GM21390 (cell line): Measurements from ENCODE around the gene CLPX.
"Not testable (repeated sequence)": the region's sequence is repeated elsewhere in the genome, so short reads cannot be mapped to it uniquely, and the experiment has no call there.

Source experiments
- ATAC-seq: cut with Tn5 transposase; IDR thresholded peaks from one replicate; pipeline ENCODE4 v1.9.1; 2021; ENCODE audit not compliant: unreplicated experiment

Gene CLPX

DNA sequence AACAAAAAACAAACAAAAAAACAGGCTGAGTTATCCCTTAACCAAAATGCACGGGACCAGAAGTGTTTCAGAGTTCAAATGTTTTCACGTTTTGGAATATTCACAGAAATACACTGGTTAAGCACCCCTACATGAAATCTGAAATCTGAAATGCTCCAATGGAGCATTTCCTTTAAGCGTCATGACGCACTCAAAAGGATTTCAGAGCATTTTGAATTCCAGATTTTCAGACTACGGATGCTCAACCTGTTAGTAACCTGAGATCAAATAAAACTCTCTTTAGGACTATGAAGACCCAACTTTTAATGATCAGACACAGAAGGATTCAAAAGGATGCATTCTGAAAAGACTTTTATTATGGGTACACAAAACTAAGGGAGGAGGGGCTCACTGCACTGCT lies 9.6 kb downstream of the CLPX start:
- no peak for ATAC-seq

DNA sequence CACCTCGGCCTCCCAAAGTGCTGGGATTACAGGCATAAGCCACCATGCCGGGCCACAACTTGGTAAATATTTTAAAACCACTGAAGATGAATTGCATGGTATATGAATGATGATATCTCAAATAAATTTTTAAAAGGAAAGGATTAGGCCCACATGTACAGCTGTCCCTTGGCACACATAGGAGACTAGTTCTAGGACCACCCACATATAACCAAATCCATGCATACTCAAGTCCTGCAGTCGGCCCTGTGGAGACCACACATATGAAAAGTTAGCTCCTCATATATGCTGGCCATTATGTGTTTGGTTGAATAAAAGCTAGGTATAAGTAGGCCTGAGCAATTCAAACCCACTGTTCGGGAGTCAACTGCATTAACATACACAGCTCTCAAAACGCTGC lies 10.6 kb downstream of the CLPX start:
- ATAC-seq = no peak

DNA sequence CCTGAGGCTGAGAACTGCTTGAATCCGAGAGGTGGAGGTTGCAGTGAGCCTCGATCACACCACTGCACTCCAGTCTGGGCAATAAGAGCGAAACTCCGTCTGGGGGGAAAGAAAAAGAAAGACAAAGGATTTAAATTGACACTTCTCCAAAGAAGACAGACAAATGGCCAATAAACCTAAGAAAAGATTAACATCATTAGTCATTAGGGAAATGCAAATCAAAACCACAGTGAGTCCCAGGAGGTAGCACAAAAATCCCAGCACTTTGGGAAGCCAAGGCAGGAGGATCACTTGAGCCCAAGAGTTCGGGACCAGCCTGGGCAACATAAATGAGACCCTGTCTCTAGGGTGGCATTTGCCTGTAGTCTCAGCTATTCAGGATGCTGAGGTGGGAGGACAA lies 12.6 kb downstream of the CLPX start:
- ATAC-seq = no peak

DNA sequence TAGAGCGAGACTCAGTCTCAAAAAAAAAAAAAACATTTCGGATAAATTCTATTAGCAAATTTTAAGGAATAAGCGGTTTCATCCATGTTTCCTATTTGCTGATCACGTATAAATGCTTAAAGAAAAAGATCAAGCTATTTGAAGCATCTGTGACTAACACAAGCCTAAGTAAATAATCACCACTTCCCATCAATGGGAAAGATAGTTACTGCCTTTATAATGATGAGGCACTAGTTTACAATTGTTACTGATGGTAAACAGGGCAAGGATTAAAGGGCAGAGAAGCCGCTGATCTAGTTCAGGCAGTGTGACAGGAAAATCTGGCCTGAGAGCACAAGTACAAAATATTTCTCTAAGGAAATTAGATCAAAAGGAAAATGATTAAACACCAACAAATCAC lies 13.7 kb downstream of the CLPX start:
- no peak for ATAC-seq

DNA sequence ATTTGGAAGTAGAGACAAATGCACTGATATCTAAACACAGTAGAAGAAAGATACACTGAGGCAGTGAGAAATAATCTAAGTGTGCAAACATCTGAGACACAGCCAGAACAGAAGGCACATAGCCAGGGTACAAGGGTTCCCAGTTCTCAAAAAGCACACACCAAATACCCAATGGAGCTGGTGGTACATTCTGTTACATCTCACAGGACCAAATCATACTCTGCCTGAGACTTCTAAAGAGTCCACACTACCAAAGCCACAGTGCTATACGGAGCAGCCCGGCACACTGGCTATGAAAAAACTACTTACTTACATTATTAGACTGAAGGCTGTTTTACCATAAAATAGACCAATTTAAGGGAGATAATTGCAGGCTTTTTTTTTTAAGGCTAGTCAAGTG lies 19.3 kb downstream of the CLPX start:
- no peak for ATAC-seq

DNA sequence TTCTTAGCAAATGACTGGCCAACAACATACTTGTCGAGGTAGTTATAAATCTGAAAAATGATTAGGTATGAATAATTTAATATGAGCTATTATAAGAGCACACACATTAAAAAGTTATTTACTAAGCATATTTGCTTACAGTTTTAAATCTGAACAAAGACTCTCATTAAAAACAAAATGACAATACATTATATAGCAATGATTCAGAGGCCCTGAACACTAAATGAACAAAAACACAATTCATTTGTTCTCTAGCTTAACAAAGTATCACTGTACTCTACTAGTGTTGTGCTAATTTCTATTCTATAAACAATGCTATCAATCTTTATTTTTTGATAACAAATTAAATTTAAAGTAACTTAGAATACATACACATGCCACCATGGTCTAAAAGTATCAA lies 21.0 kb downstream of the CLPX start:
- ATAC-seq = no peak

DNA sequence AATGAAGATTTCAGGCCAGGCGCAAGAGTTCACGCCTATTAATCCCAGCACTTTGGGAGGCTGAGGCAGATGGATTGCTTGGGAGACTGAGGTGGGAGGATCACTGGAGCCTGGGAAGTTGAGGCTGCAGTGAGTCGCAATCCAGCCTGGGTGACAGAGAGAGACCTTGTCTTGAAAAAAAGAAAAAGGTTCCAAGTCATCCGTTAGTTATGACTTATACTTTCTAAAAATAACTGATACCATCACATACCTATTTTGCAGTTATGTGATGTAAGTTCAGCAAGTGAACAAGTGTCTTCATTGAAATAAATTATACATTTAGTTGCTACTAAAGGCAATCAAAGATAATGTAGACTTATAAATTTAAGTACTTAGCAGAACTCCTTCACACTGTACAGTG lies 22.1 kb downstream of the CLPX start:
- no peak for ATAC-seq

DNA sequence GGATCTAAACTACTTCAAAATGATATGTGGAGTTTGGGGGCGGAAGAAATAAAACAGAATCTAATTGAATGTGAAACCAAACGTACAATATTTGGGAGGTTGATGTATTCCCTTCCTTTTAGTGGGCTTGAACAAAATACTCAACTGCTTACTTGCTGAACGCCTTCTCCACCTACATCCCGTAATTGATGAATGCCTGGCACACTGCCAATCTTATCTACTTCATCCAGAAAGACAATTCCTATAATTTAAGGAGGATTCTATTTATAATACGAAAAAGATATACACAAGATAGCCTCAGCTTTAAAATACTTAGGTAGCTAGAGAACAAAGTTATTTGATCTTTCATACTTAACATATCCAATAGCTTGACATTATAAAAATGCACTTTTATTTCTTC lies 28.4 kb downstream of the CLPX start:
- no peak for ATAC-seq

DNA sequence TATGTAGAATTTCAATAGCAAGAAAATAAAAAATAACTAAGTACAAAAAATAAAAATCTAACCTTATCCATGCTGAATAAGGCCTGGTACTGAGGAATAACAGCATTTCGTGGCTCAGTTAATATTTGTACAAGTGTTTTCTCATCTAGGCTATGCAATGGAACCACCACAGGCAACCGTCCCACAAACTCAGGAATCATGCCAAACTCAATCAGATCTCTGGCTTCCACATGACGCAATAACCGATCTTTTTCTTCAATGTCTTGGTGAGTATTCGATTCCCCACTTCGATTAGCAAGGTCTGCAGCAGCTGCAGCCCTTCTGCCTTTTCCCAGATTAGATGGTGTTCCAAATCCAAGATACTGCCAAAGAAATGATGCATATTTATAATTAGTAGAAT lies 30.4 kb downstream of the CLPX start:
- no peak for ATAC-seq

DNA sequence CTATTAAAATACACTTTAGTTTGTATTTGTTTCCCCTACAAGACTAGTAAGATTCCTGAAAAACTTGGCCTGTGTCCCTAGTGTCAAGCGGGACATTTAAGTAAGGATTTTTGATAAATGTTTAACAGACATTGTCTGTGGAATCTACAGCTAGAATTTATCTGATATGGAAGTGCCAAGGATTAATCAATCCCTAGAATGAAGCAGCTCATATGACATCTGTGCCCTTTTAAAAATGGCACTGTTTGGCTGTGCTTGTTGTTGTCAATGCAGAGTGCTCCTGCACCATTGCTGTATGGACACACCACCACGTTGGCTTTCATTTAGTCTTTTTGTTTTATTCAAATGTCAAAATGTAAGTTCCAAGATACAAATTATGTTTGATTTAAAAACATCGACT lies 37.2 kb downstream of the CLPX start:
- no peak for ATAC-seq

DNA sequence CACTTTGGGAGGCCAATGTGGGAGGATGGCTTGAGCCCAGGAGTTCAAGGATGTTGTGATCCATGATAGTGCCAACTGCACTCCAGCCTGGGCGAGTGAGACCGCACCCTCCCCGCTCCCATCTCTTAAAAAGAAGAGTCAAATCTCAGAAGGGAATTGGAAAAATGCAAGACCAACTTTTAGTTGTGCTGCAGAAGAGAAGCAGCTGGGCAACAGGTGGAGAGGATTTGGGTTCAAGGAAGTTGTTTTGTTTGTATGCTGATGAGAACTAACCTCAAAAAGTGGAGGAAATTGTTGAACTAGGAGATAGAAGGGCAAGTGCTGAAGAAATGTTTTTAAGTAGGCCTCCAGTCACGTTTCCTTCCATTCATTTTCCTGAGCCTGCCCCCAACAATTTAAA lies 38.7 kb downstream of the CLPX start:
- ATAC-seq = no peak

DNA sequence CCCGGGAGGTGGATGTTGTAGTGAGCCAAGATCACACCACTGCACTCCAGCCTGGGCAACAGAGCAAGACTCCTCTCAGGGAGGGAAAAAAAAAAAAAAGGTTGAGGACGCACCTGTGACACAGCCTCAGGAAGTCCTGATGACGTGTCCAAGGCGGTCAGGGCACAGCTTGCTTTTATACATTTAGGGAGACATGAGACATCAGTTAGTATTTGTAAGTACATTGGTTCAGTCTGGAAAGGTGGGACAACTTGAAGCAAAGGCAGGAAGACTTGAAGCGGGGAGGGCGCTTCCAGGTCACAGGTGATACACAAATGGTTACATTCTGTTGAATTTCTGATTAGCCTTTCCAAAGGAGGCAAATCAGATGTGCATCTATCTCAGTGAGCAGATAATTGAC lies 46.5 kb downstream of the CLPX start:
- ATAC-seq = not testable (repeated sequence)

DNA sequence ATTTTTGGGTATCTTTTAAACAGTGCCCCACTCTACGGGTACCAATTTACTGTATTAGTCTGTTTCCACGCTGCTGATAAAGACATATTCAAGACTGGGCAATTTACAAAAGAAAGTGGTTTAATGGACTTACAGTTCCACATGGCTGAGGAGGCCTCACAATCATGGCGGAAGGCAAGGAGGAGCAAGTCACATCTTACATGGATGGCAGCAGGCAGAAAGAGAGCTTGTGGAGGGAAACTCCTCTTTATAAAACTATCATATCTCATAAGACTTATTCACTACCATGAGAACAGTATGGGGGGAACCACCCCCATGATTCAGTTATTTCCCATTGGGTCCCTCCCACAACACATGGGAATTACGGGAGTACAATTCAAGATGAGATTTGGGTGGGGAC lies 47.2 kb downstream of the CLPX start:
- ATAC-seq = not testable (repeated sequence)

DNA sequence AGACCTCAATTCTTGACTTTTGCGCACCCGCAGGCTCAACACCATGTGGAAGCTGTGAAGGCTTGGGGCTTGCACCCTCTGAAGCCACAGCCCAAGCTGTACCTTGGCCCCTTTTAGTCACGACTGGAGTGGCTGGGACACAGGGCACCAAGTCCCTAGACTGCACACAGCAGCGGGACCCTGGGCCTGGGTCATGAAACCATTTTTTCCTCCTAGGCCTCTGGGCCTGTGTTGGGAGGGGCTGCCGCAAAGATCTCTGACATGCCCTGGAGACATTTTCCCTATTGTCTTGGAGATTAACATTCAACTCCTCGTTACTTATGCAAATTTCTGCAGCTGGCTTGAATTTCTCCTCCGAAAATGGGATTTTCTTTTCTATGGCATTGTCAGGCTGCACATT lies 48.1 kb downstream of the CLPX start:
- ATAC-seq = not testable (repeated sequence)

DNA sequence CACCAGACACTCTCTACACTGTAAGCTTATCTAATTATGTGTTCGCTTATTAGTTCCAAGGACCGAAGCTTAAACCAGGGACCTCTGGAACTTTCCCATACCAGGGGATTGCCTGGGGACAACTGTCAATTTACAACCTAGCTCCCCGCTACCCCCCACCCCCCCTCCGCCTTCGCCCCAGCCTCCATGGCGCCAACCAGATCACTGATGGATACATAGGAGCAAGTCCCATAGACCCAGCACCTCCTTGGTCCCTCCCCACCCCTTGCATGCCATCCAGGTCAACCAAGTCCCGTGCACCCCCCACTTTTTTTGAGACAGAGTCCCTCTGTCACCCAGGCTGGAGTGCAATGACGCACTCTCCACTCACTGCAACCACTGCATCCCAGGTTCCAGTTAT lies 50.6 kb downstream of the CLPX start:
- ATAC-seq = no peak

DNA sequence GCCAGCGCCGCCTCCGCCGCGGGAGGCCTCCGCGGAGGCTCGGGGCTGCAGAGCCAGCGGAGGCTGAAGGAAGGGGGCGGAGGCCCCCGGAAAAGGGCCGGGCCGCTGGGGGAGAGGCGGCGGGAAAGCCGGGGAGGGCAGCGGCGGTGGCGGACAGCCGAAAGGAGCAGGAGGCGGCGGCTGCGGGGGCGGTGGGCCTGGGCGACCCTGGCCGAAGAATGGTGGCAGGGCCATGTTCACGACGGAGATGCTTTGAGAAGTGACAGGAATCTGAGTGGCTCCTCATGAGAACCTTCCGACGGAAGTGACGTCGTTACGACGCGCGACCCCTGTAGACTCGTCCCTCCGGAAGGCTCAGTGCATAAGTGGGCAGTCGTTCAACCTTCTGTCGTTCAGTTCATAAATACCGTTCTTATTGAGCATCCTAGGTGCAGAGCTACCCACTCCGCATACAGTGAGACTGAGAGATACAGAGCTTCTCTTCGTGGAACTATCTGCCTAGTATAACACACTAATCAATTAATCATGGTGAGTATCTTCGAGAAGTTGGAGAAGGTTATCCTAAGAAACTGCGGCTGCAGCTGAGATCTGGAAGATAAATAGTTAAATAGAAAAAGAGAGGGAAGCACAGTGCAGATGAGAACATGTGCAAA lies 51.5 kb downstream of the CLPX start, which contains the start of gene PDCD7:
PDCD7 (minus strand) TSS at position 261 of the 653 bp plus-strand sequence; CDS start at position 234, 27 bp downstream.
- peak; percentile 87 for ATAC-seq

DNA sequence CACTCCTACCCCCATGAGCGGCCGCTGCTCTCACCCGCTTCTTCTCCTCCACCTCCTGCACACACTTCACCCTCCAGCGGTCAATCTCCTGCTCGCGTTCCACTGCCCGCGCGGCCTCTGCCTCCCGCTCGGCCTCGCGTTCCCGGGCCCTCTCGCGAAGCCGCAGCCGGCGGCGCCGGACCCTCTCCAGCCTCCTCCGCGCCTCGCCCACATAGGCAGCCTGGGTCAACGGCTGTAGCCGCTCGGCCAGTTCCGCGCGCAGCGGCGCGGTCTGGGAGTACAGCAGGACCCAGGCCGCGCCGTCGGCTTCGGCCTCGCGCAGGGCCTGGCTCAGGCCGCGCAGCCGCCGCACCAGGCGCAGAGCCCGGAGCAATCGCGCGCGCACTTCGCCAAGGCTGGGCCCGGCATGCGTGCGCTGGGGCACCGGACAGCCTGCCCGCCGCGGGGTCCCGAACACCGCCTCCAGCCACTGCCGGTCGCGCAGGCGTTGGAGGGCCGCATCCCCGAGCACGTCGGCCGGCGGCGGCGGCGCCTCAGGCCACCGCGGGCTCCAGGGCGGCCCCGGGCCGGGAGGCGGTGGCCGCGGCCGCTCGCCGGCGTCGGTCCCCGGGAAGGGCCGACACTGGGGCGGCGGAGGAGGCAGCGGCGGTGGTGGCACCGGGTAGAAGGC lies 52.1 kb downstream of the CLPX start:
- ATAC-seq = peak; percentile 45

DNA sequence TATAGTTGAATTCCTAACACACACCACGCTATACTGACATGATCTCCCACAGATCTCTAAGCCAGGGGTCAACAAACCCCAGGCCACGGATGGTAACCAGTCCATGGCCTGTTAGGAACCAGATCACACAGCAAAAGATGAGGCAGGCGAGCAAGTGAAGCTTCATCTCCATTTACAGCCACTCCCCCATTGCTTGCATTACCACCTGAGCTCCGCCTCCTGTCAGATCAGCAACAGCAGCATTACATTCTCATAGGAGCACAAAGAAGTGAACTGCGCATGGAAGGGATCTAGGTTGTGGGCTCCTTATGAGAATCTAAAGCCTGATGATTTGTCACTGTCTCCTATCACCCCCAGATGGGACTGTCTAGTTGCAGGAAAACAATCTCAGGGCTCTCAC lies 54.2 kb downstream of the CLPX start:
- ATAC-seq = no peak

DNA sequence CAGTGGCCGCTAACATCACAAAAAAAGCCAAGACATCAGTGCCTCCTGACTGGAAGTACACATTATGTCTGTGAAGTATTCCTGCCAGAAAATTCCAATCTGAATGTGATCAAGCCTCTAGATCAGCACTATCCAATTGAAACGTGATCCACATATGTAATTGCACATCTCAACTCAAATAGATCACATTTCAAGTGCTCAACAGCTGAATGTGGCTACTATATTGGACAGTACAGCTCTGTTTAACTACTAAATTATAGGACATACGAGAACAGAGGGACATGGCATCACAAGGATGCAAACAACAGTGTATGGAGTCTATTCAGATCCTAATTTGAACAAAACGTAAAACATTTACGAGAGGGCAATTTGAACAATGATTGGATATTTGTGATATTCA lies 69.6 kb downstream of the CLPX start:
- no peak for ATAC-seq

DNA sequence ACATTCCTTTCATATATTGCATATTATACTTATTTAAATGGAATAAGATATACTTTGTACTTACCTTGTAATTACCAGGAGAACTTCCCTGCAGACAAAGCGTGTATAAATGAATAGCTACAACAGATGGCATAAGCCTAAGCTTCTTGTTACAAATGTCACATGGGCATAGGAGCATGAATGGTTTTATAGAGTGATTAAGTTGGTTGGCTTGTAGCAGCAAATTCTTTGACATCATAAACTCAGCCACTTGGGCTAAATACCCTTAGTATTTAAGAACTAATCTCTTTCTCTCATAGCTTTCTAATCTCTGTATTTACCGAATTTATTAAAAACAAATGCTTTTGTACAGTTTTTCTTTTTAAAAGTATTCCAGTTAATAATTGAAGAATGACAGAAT lies 70.1 kb downstream of the CLPX start, which contains the start of gene UBAP1L:
UBAP1L (minus strand) TSS at position 115 of the 400 bp plus-strand sequence. CDS start 8,985 bp downstream, outside the sequence.
- ATAC-seq = no peak

DNA sequence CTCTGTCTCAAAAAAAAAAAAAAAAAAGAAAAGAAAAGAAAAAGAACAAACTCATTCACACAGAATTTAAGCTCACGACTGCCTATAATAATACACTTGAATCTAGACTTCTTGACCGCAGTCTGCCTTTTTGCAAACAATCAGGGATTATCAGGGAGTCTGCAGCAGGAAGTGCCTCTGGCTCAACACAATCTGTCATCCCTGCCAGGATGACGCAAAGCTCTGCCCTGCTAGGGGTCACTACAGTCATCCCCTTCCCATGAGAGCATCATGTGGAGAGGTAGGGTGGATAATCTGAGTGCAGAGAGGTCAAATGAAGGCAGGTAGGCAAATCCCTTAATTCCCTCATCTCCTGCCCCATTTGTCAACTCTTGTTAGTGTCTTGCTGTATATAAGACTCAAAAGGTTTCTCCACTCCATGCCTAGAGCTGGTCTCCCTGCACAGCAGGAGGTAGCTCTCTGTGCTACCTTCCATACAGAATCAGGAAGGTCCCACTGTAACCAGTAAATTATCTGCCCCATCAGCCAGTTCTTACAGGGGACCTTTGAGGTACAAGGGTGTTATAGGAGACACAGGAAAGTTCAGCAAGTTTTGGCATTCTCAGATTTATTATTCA lies 74.4 kb downstream of the CLPX start:
- no peak for ATAC-seq

DNA sequence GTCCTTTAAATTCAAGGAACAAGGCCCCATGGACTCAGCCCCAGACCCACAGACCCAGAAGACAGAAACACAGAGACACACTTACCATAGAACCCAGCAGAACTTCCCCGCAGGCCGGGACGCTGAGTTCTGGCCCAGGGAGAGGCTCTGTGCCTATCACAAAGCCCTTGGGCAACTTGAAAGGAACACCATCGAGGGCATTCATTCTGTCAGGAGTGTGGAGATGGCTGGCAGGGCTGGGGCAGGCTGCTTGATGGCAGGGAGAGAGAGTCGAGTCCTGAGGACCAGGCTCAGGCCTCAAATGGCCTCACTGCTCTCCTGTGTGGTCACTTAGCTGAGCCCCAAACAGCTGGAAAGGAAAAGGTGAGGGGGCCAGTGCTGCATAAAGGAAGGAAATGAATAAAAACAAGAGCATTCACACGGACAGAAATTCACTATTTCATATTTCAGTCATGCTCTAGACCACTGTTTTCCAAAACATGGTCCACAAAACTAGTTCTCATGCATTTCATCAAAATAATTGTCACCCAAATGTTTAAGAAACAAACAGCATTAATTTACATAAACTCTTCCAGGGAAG lies 79.0 kb downstream of the CLPX start:
- ATAC-seq = no peak
